ENCODE results near the gene DIP2C. TPM values are rescaled to one million over a fixed set of nuclear protein-coding genes. Genes with fewer than 3 reads are reported as not detected.

DIP2C gene, protein sequence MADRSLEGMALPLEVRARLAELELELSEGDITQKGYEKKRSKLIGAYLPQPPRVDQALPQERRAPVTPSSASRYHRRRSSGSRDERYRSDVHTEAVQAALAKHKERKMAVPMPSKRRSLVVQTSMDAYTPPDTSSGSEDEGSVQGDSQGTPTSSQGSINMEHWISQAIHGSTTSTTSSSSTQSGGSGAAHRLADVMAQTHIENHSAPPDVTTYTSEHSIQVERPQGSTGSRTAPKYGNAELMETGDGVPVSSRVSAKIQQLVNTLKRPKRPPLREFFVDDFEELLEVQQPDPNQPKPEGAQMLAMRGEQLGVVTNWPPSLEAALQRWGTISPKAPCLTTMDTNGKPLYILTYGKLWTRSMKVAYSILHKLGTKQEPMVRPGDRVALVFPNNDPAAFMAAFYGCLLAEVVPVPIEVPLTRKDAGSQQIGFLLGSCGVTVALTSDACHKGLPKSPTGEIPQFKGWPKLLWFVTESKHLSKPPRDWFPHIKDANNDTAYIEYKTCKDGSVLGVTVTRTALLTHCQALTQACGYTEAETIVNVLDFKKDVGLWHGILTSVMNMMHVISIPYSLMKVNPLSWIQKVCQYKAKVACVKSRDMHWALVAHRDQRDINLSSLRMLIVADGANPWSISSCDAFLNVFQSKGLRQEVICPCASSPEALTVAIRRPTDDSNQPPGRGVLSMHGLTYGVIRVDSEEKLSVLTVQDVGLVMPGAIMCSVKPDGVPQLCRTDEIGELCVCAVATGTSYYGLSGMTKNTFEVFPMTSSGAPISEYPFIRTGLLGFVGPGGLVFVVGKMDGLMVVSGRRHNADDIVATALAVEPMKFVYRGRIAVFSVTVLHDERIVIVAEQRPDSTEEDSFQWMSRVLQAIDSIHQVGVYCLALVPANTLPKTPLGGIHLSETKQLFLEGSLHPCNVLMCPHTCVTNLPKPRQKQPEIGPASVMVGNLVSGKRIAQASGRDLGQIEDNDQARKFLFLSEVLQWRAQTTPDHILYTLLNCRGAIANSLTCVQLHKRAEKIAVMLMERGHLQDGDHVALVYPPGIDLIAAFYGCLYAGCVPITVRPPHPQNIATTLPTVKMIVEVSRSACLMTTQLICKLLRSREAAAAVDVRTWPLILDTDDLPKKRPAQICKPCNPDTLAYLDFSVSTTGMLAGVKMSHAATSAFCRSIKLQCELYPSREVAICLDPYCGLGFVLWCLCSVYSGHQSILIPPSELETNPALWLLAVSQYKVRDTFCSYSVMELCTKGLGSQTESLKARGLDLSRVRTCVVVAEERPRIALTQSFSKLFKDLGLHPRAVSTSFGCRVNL (N-terminal part only)
- 10.9 to 11.0 TPM (median 11.0 TPM) in 3 replicates for total RNA-seq (2021)
- percentile 54 among the genes with signal in this experiment for Bru-seq, nascent RNA
- long read RNA-seq, experiment 1, full-length matches to known transcripts = 4 of 22 reads
- long read RNA-seq, experiment 1, partial matches to known transcripts = 5 of 22 reads
- long read RNA-seq, experiment 1, other reads (novel, unspliced or antisense) = 13 of 22 reads
- long read RNA-seq, experiment 2, partial matches to known transcripts = 1 of 12 reads
- long read RNA-seq, experiment 2, other reads (novel, unspliced or antisense) = 11 of 12 reads
- long read RNA-seq, experiment 3, partial matches to known transcripts = 0 of 1 reads
- long read RNA-seq, experiment 3, other reads (novel, unspliced or antisense) = 1 of 1 reads

GRCh38 chr10:689452-690371 lies at the start of gene DIP2C:
Gene DIP2C, minus strand, starts transcription at chr10:689668. Its CDS starts 90 bp downstream, at chr10:689578.
- Mint-ChIP-seq H3K4me1 (peaks cover 26% of the 10 kb centered on the region), H3K36me3 (no peaks in the 10 kb centered on the region), H3K9me3 (no peaks in the 10 kb centered on the region), H3K27me3 (ENCODE audit: low read depth) (peaks cover 35% of the 10 kb centered on the region), H3K4me3 (peak within 1 kb of the TSS; percentile 73), H3K27ac (no peak within 1 kb of the TSS)
- TF ChIP-seq ZBTB21 (CRISPR knock-in tag; IDR thresholded peaks at IDR 0.05; ENCODE audit: borderline replicate concordance) (0 out of 2 replicates have a peak, but pooled peaks have one; percentile 55), MXD4 (CRISPR knock-in tag; IDR thresholded peaks at IDR 0.05; ENCODE audit: borderline replicate concordance) (peak; percentile 61; the same call in 1 of the 2 replicates), NR2C2 (CRISPR knock-in tag; IDR thresholded peaks at IDR 0.05) (no peak)
- CTCF ChIA-PET = interaction anchor here (1.3 kb wide), 2 partner anchors 99 to 121 kb away, joined by 3 to 5 read pairs; no protein-coding TSS in a partner anchor
- peak; percentile 70 for DNase-seq (ENCODE audit: low spot score)
- POLR2A ChIA-PET = no interaction called here
- ATAC-seq = peak; percentile 74

- no peak for TF ChIP-seq NFATC4 (CRISPR knock-in tag; IDR thresholded peaks at IDR 0.05)
- no peak for TF ChIP-seq ZNF121 (CRISPR knock-in tag; IDR thresholded peaks at IDR 0.05)
- TF ChIP-seq FOXJ3 (CRISPR knock-in tag; IDR thresholded peaks at IDR 0.05; ENCODE audit: borderline replicate concordance) = no peak
- TF ChIP-seq ARID4B (CRISPR knock-in tag; IDR thresholded peaks at IDR 0.05; ENCODE audit: borderline replicate concordance) = no peak
- TF ChIP-seq, protein P1, sequence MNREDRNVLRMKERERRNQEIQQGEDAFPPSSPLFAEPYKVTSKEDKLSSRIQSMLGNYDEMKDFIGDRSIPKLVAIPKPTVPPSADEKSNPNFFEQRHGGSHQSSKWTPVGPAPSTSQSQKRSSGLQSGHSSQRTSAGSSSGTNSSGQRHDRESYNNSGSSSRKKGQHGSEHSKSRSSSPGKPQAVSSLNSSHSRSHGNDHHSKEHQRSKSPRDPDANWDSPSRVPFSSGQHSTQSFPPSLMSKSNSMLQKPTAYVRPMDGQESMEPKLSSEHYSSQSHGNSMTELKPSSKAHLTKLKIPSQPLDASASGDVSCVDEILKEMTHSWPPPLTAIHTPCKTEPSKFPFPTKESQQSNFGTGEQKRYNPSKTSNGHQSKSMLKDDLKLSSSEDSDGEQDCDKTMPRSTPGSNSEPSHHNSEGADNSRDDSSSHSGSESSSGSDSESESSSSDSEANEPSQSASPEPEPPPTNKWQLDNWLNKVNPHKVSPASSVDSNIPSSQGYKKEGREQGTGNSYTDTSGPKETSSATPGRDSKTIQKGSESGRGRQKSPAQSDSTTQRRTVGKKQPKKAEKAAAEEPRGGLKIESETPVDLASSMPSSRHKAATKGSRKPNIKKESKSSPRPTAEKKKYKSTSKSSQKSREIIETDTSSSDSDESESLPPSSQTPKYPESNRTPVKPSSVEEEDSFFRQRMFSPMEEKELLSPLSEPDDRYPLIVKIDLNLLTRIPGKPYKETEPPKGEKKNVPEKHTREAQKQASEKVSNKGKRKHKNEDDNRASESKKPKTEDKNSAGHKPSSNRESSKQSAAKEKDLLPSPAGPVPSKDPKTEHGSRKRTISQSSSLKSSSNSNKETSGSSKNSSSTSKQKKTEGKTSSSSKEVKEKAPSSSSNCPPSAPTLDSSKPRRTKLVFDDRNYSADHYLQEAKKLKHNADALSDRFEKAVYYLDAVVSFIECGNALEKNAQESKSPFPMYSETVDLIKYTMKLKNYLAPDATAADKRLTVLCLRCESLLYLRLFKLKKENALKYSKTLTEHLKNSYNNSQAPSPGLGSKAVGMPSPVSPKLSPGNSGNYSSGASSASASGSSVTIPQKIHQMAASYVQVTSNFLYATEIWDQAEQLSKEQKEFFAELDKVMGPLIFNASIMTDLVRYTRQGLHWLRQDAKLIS (CRISPR knock-in tag; IDR thresholded peaks at IDR 0.05; ENCODE audit: borderline replicate concordance) = no peak
- TF ChIP-seq ZNF423 (CRISPR knock-in tag; IDR thresholded peaks at IDR 0.05) = no peak
- TF ChIP-seq EMX1 (CRISPR knock-in tag; IDR thresholded peaks at IDR 0.05) = no peak
- TF ChIP-seq, protein P2, sequence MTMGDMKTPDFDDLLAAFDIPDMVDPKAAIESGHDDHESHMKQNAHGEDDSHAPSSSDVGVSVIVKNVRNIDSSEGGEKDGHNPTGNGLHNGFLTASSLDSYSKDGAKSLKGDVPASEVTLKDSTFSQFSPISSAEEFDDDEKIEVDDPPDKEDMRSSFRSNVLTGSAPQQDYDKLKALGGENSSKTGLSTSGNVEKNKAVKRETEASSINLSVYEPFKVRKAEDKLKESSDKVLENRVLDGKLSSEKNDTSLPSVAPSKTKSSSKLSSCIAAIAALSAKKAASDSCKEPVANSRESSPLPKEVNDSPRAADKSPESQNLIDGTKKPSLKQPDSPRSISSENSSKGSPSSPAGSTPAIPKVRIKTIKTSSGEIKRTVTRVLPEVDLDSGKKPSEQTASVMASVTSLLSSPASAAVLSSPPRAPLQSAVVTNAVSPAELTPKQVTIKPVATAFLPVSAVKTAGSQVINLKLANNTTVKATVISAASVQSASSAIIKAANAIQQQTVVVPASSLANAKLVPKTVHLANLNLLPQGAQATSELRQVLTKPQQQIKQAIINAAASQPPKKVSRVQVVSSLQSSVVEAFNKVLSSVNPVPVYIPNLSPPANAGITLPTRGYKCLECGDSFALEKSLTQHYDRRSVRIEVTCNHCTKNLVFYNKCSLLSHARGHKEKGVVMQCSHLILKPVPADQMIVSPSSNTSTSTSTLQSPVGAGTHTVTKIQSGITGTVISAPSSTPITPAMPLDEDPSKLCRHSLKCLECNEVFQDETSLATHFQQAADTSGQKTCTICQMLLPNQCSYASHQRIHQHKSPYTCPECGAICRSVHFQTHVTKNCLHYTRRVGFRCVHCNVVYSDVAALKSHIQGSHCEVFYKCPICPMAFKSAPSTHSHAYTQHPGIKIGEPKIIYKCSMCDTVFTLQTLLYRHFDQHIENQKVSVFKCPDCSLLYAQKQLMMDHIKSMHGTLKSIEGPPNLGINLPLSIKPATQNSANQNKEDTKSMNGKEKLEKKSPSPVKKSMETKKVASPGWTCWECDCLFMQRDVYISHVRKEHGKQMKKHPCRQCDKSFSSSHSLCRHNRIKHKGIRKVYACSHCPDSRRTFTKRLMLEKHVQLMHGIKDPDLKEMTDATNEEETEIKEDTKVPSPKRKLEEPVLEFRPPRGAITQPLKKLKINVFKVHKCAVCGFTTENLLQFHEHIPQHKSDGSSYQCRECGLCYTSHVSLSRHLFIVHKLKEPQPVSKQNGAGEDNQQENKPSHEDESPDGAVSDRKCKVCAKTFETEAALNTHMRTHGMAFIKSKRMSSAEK (CRISPR knock-in tag; IDR thresholded peaks at IDR 0.05; ENCODE audit: borderline replicate concordance) = no peak
- no peak for TF ChIP-seq CBFB (CRISPR knock-in tag; IDR thresholded peaks at IDR 0.05; ENCODE audit: low read depth)
- TF ChIP-seq IRF1 (CRISPR knock-in tag; IDR thresholded peaks at IDR 0.05) = no peak
- CTCF ChIA-PET = no interaction called here
- DNase-seq (ENCODE audit: low spot score) = no peak
- POLR2A ChIA-PET = no interaction called here
- Mint-ChIP-seq H3K9me3 (peaks cover 17% of the 10 kb centered on the region), H3K4me3 (no peak overlapping the region), H3K36me3 (no peaks in the 10 kb centered on the region; the same call in 1 of the 2 replicates), H3K27ac (no peak overlapping the region), H3K4me1 (peaks cover 6% of the 10 kb centered on the region; the same call in 1 of the 2 replicates), H3K27me3 (ENCODE audit: low read depth) (no peaks in the 10 kb centered on the region; the same call in none of the 2 replicates)
- no peak for ATAC-seq
Observed at GRCh38 chr10:734481-734880, 45.0 kb upstream of the DIP2C start.

Data from WTC11 (cell line).